ENCODE results near the gene EPHA5. TPM values are rescaled to one million over a fixed set of nuclear protein-coding genes. Genes with fewer than 3 reads are reported as not detected.
"Not testable (repeated sequence)": the region's sequence is repeated elsewhere in the genome, so short reads cannot be mapped to it uniquely, and the experiment has no call there.

EPHA5 gene
- total RNA-seq, 1 experiment from 2014 or later = not detected

GRCh38 chr4:65310586-65310985 lies 359.7 kb downstream of the EPHA5 start:
- Histone ChIP-seq H3K4me1 (ENCODE audit: insufficient read depth, low read length) (no peaks in the 10 kb centered on the region), H3K9me3 (ENCODE audit: control insufficient read depth, low read depth, low read length) (no peaks in the 10 kb centered on the region), H2BK12ac (ENCODE audit: insufficient read length, low read depth, low read length) (no peak overlapping the region), H4K8ac (replicated peaks; ENCODE audit: insufficient read length, low read depth, low read length) (no peak overlapping the region), H2BK15ac (ENCODE audit: low read depth, low read length) (no peak overlapping the region), H2BK5ac (ENCODE audit: insufficient read length, low read length) (no peak overlapping the region), H3T11ph (ENCODE audit: low read length) (no peak overlapping the region), H3K56ac (ENCODE audit: insufficient read length, low read depth, low read length) (no peak overlapping the region), H3K27me3 (ENCODE audit: insufficient read depth, low read length) (no peaks in the 10 kb centered on the region), H4K20me1 (ENCODE audit: control insufficient read depth, insufficient read depth, insufficient read length) (no peaks in the 10 kb centered on the region), H3K18ac (ENCODE audit: insufficient read length, low read depth, low read length) (no peak overlapping the region), H2BK20ac (ENCODE audit: low read depth, low read length, poor library complexity, severe bottlenecking) (no peak overlapping the region), H3K79me2 (ENCODE audit: insufficient read depth, low read length) (no peaks in the 10 kb centered on the region), H3K27ac (ENCODE audit: insufficient read length, low read depth, low read length) (no peak overlapping the region), H2AFZ (ENCODE audit: low read length) (no peak overlapping the region), H2BK120ac (ENCODE audit: low read depth, low read length, poor library complexity, severe bottlenecking) (no peak overlapping the region), H3K23me2 (ENCODE audit: insufficient read length, low read depth, low read length, poor library complexity, severe bottlenecking) (no peaks in the 10 kb centered on the region), H3K79me1 (ENCODE audit: insufficient read depth, low read depth, low read length, poor library complexity, severe bottlenecking) (no peaks in the 10 kb centered on the region), H3K9ac (ENCODE audit: extremely low read depth, insufficient read length, low read length) (no peak overlapping the region), H3K23ac (ENCODE audit: insufficient read length, low read depth, low read length) (no peak overlapping the region), H3K14ac (ENCODE audit: insufficient read depth, low read length) (no peak overlapping the region), H4K91ac (ENCODE audit: insufficient read length, low read depth, low read length) (no peak overlapping the region), H2AK5ac (ENCODE audit: insufficient read length, low read length) (no peak overlapping the region), H3K4me2 (ENCODE audit: insufficient read depth, insufficient read length, low read length) (no peak overlapping the region), H3K4ac (ENCODE audit: low read depth, low read length) (no peak overlapping the region), H4K5ac (ENCODE audit: insufficient read length, low read depth, low read length) (no peak overlapping the region)
- no peak for TF ChIP-seq CTCF (conservative IDR thresholded peaks at IDR 0.05)
- Mint-ChIP-seq H3K27me3 (ENCODE audit: low read depth) (no peaks in the 10 kb centered on the region), H3K27ac (no peak overlapping the region), H3K4me1 (no peaks in the 10 kb centered on the region), H3K4me3 (no peak overlapping the region), H3K36me3 (ENCODE audit: insufficient read depth in 1 of 3, low read depth in 3 of 3) (no peaks in the 10 kb centered on the region), H3K9me3 (no peaks in the 10 kb centered on the region)
- no peak for DNase-seq
- WGBS (ENCODE audit: extremely low coverage, insufficient read length, low lambda C conversion rate) = no CpG with 5 or more reads among the region's 1 CpG

GRCh38 chr4:65308626-65309025 lies 361.7 kb downstream of the EPHA5 start:
- H3K14ac ChIP-seq (ENCODE audit: insufficient read depth, low read length); H3K9ac ChIP-seq (ENCODE audit: extremely low read depth, insufficient read length, low read length); H3K9me3 Mint-ChIP-seq; H2BK5ac ChIP-seq (ENCODE audit: insufficient read length, low read length); H3K9me3 ChIP-seq (ENCODE audit: control insufficient read depth, low read depth, low read length); H3K23ac ChIP-seq (ENCODE audit: insufficient read length, low read depth, low read length); DNase-seq; H3K23me2 ChIP-seq (ENCODE audit: insufficient read length, low read depth, low read length, poor library complexity, severe bottlenecking); H2BK12ac ChIP-seq (ENCODE audit: insufficient read length, low read depth, low read length); H2AK5ac ChIP-seq (ENCODE audit: insufficient read length, low read length); H4K20me1 ChIP-seq (ENCODE audit: control insufficient read depth, insufficient read depth, insufficient read length); H3K18ac ChIP-seq (ENCODE audit: insufficient read length, low read depth, low read length); H3K4me1 Mint-ChIP-seq; H2BK20ac ChIP-seq (ENCODE audit: low read depth, low read length, poor library complexity, severe bottlenecking); H3K4ac ChIP-seq (ENCODE audit: low read depth, low read length); H3K4me2 ChIP-seq (ENCODE audit: insufficient read depth, insufficient read length, low read length); H4K8ac ChIP-seq (replicated peaks; ENCODE audit: insufficient read length, low read depth, low read length); H3K36me3 Mint-ChIP-seq (ENCODE audit: insufficient read depth in 1 of 3, low read depth in 3 of 3); H3T11ph ChIP-seq (ENCODE audit: low read length); H3K27me3 Mint-ChIP-seq (ENCODE audit: low read depth); H3K4me3 Mint-ChIP-seq; H3K79me1 ChIP-seq (ENCODE audit: insufficient read depth, low read depth, low read length, poor library complexity, severe bottlenecking); H3K27ac Mint-ChIP-seq; H3K79me2 ChIP-seq (ENCODE audit: insufficient read depth, low read length); H2BK120ac ChIP-seq (ENCODE audit: low read depth, low read length, poor library complexity, severe bottlenecking); H4K5ac ChIP-seq (ENCODE audit: insufficient read length, low read depth, low read length); H3K56ac ChIP-seq (ENCODE audit: insufficient read length, low read depth, low read length); H2AFZ ChIP-seq (ENCODE audit: low read length); H3K4me1 ChIP-seq (ENCODE audit: insufficient read depth, low read length); H2BK15ac ChIP-seq (ENCODE audit: low read depth, low read length); H3K27ac ChIP-seq (ENCODE audit: insufficient read length, low read depth, low read length); H4K91ac ChIP-seq (ENCODE audit: insufficient read length, low read depth, low read length); H3K27me3 ChIP-seq (ENCODE audit: insufficient read depth, low read length): not testable (repeated sequence)
- WGBS (ENCODE audit: extremely low coverage, insufficient read length, low lambda C conversion rate) = no CpG with 5 or more reads among the region's 8 CpGs
